ENCODE measurements around the gene BIVM. TPM values are rescaled to one million over a fixed set of nuclear protein-coding genes. Genes with fewer than 3 reads are reported as not detected.

BIVM gene
- total and polyA plus RNA-seq, 2 of the 4 experiments (the other 2 are of a cell fraction) = 7.2 to 12.2 TPM

DNA sequence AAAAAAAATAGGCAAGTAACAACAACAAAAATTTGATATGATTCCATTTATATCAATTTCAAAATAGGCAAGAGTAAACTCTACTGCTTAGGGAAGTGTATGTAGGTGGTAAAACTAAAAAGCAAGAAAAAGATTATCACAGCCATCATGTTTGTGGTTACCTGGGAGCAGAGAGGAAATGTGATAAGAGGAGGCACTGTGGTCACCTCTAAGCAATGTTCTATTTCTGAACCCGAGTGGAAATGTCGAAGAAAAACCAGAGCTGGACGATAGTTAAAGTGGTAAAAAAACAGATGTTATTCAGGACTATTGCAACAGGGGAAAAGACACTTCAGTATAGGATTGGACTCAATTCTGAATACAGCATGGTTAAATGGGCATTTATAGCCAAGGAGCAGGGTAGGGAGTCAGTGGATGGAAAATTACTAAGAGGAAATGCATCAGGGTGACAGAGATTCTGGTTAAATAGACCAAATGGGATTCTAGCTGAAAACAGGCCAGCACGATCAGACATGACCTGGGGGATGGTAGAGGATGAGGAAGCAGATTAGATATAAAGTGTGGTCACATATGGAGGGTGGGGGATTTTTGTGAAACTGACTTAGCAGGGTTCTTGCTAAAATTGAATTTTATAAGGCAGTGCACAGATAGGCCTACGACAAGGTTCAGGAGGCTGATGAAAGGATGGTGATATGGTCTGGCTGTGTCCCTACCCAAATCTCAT, 19.3 kb upstream of the BIVM start:
- Histone ChIP-seq H3K4me3 (ENCODE audit: insufficient read depth, low read depth, low read length) (no peak overlapping the region), H3K9ac (ENCODE audit: low read depth, low read length) (no peak overlapping the region), H4K91ac (ENCODE audit: insufficient read depth, low read depth, low read length) (no peak overlapping the region), H3K56ac (ENCODE audit: extremely low read depth, insufficient read depth, low read length) (no peak overlapping the region), H4K8ac (ENCODE audit: low read depth in 2 of 2, low read length in 2 of 2) (no peak overlapping the region), H2BK5ac (ENCODE audit: low read depth, low read length, poor library complexity, severe bottlenecking) (no peak overlapping the region), H3K79me1 (ENCODE audit: low read depth in 1 of 2, low read length in 2 of 2) (no peaks in the 10 kb centered on the region), H3K4ac (ENCODE audit: low read depth, low read length) (no peak overlapping the region), H4K5ac (ENCODE audit: low read depth, low read length) (no peak overlapping the region), H3K27ac (ENCODE audit: insufficient read depth, low read length) (no peak overlapping the region), H2BK120ac (ENCODE audit: low read depth, low read length) (no peak overlapping the region), H3K14ac (replicated peaks; ENCODE audit: low read depth, low read length) (no peak overlapping the region), H3K18ac (ENCODE audit: low read depth, low read length) (no peak overlapping the region), H4K20me1 (ENCODE audit: insufficient read depth, low read length) (no peaks in the 10 kb centered on the region), H3K4me2 (ENCODE audit: low read depth, low read length) (no peak overlapping the region), H3K23ac (ENCODE audit: low read depth, low read length) (no peak overlapping the region), H2AK9ac (replicated peaks; ENCODE audit: low read depth, low read length, poor library complexity) (no peak overlapping the region), H2AK5ac (ENCODE audit: low read depth, low read length) (no peak overlapping the region), H2AFZ (replicated peaks; ENCODE audit: low read length, poor library complexity) (no peak overlapping the region), H3K4me1 (ENCODE audit: control insufficient read depth, insufficient read depth, low read length) (no peaks in the 10 kb centered on the region), H3K27me3 (ENCODE audit: control insufficient read depth, insufficient read depth, low read length) (no peaks in the 10 kb centered on the region), H3K36me3 (ENCODE audit: control insufficient read depth, insufficient read depth, low read length) (peaks cover 1% of the 10 kb centered on the region; the same call in 1 of the 2 replicates), H2BK20ac (ENCODE audit: low read depth, low read length) (no peak overlapping the region), H2BK15ac (ENCODE audit: low read depth, low read length) (no peak overlapping the region), H3K9me1 (ENCODE audit: insufficient read depth, low read length) (no peaks in the 10 kb centered on the region), H3K9me3 (ENCODE audit: control insufficient read depth, insufficient read depth, low read length) (no peaks in the 10 kb centered on the region)
- dilution Hi-C loops (cut with HindIII; ENCODE audit: low sequenced_read_pairs, unreplicated experiment) = no loop called here
- ChIA-PET CTCF (no interaction called here), POLR2A (ENCODE audit: unreplicated experiment) (no interaction called here)
- 84% methylated on average over 3 of the region's 5 CpGs; no CpG with 5 or more reads in 1 of the 2 experiments for WGBS, 2 experiments (ENCODE audit: extremely low coverage in 2 of 2, insufficient read length in 1 of 2)
- ATAC-seq (ENCODE audit: low read depth) (no peak), DNase-seq (no peak)
- TF ChIP-seq, protein P1, sequence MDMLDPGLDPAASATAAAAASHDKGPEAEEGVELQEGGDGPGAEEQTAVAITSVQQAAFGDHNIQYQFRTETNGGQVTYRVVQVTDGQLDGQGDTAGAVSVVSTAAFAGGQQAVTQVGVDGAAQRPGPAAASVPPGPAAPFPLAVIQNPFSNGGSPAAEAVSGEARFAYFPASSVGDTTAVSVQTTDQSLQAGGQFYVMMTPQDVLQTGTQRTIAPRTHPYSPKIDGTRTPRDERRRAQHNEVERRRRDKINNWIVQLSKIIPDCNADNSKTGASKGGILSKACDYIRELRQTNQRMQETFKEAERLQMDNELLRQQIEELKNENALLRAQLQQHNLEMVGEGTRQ (IDR thresholded peaks at IDR 0.05; ENCODE audit: low read depth, low read length) = no peak
- no peak for TF ChIP-seq MAZ (IDR thresholded peaks at IDR 0.05; ENCODE audit: borderline replicate concordance, low read depth, low read length)
- no peak for TF ChIP-seq MAFK (IDR thresholded peaks at IDR 0.05; ENCODE audit: low read depth, low read length)
- TF ChIP-seq MXI1 (IDR thresholded peaks at IDR 0.05; ENCODE audit: borderline replicate concordance, low read depth, low read length) = no peak
- no peak for TF ChIP-seq FOS (IDR thresholded peaks at IDR 0.05; ENCODE audit: low read depth, low read length)
- TF ChIP-seq, protein P2, sequence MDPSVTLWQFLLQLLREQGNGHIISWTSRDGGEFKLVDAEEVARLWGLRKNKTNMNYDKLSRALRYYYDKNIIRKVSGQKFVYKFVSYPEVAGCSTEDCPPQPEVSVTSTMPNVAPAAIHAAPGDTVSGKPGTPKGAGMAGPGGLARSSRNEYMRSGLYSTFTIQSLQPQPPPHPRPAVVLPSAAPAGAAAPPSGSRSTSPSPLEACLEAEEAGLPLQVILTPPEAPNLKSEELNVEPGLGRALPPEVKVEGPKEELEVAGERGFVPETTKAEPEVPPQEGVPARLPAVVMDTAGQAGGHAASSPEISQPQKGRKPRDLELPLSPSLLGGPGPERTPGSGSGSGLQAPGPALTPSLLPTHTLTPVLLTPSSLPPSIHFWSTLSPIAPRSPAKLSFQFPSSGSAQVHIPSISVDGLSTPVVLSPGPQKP (IDR thresholded peaks at IDR 0.05; ENCODE audit: borderline replicate concordance, low read depth, low read length) = no peak
- no peak for TF ChIP-seq POLR2A (IDR thresholded peaks at IDR 0.05; ENCODE audit: low read depth, low read length)
- TF ChIP-seq RFX5 (IDR thresholded peaks at IDR 0.05; ENCODE audit: low read depth, low read length) = no peak
- no peak for TF ChIP-seq CTCF (conservative IDR thresholded peaks at IDR 0.05; ENCODE audit: low read depth, low read length)
- no peak for TF ChIP-seq CHD1 (IDR thresholded peaks at IDR 0.05; ENCODE audit: low read depth, low read length)
- no peak for TF ChIP-seq RAD21 (IDR thresholded peaks at IDR 0.05; ENCODE audit: low read length)
- TF ChIP-seq RCOR1 (IDR thresholded peaks at IDR 0.05; ENCODE audit: insufficient replicate concordance, low read length) = no peak
- TF ChIP-seq CEBPB (IDR thresholded peaks at IDR 0.05; ENCODE audit: low read depth, low read length) = no peak
- in situ Hi-C loops (cut with MboI; ENCODE audit: low sequenced_read_pairs) = no loop called here
- intact Hi-C loops (cut with micrococcal nuclease) = no loop called here
- BruUV-seq (replicated peaks) = no TSS peak
